ENCODE data around the gene CCNC. TPM values are rescaled to one million over a fixed set of nuclear protein-coding genes. Genes with fewer than 3 reads are reported as not detected.

Gene CCNC
- total and polyA plus RNA-seq, 2 experiments from 2014 or later: 108 to 143 TPM

- Histone ChIP-seq H3F3A (replicated peaks; ENCODE audit: low read depth) (no peaks in the 10 kb centered on the region), H3K27ac (ENCODE audit: low read depth) (no peak overlapping the region), H3K79me2 (replicated peaks; ENCODE audit: insufficient read depth) (peaks cover 52% of the 10 kb centered on the region), H3K4me1 (ENCODE audit: insufficient read depth) (no peaks in the 10 kb centered on the region), H3K9me2 (ENCODE audit: insufficient read depth) (no peaks in the 10 kb centered on the region), H3K4me2 (no peak overlapping the region), H3K36me3 (ENCODE audit: insufficient read depth) (peaks cover 17% of the 10 kb centered on the region; the same call in 1 of the 2 replicates), H3K4me3 (no peak overlapping the region), H3K27me3 (ENCODE audit: insufficient read depth) (no peaks in the 10 kb centered on the region), H2AFZ (no peak overlapping the region), H4K20me1 (replicated peaks; ENCODE audit: insufficient read depth) (peaks cover 16% of the 10 kb centered on the region)
- Mint-ChIP-seq H3K4me1 (no peaks in the 10 kb centered on the region), H3K27ac (no peak overlapping the region), H3K27me3 (ENCODE audit: insufficient read depth, low read depth, poor library complexity) (peaks cover 2% of the 10 kb centered on the region), H3K4me3 (no peak overlapping the region), H3K36me3 (ENCODE audit: low read depth) (peaks cover 36% of the 10 kb centered on the region), H3K9me3 (no peaks in the 10 kb centered on the region)
- ATAC-seq: no peak
- no peak for TF ChIP-seq JUNB (IDR thresholded peaks at IDR 0.05; ENCODE audit: unreplicated experiment)
- TF ChIP-seq ZNF114 (CRISPR knock-in tag; IDR thresholded peaks at IDR 0.05): no peak
- TF ChIP-seq ZNF331 (CRISPR knock-in tag; IDR thresholded peaks at IDR 0.05; ENCODE audit: low read depth): no peak
- no peak for TF ChIP-seq STAT1 (IDR thresholded peaks at IDR 0.05; ENCODE audit: unreplicated experiment)
- no peak for TF ChIP-seq ZNF462 (CRISPR knock-in tag; IDR thresholded peaks at IDR 0.05)
- TF ChIP-seq ETS1 (IDR thresholded peaks at IDR 0.05): no peak
- no peak for TF ChIP-seq CTCF (conservative IDR thresholded peaks at IDR 0.05; ENCODE audit: low read depth in 2 of 2)
- no peak for TF ChIP-seq EZH2phosphoT487 (IDR thresholded peaks at IDR 0.05; ENCODE audit: unreplicated experiment)
- TF ChIP-seq NANOG (IDR thresholded peaks at IDR 0.05; ENCODE audit: borderline replicate concordance): no peak
- no peak for TF ChIP-seq POLR2AphosphoS5 (IDR thresholded peaks at IDR 0.05; ENCODE audit: low read depth)
- TF ChIP-seq CREB1 (CRISPR knock-in tag; IDR thresholded peaks at IDR 0.05; ENCODE audit: low read depth): no peak
- DNase-seq (ENCODE audit: low spot score): no peak
Observed at GRCh38 chr6:99560668-99561067, 7.8 kb downstream of the CCNC start.

Data from GM23338 (cell line).